BLaER1 (cell line): ENCODE measurements around the gene CRY2.

Experiments used
- H3K27ac ChIP-seq: shearing (Covaris generic); formaldehyde crosslinking; 2 replicates; pipeline ENCODE4 v1.8.1; 2022
- H3K27me3 ChIP-seq: shearing (Covaris generic); formaldehyde crosslinking; 2 replicates; pipeline ENCODE4 v1.8.1; 2022
- H3K36me3 ChIP-seq: shearing (Covaris generic); formaldehyde crosslinking; 2 replicates; pipeline ENCODE4 v1.8.1; 2022
- H3K4me1 ChIP-seq: shearing (Covaris generic); formaldehyde crosslinking; 2 replicates; pipeline ENCODE4 v1.8.1; 2022
- H3K4me2 ChIP-seq: shearing (Covaris generic); formaldehyde crosslinking; 2 replicates; pipeline ENCODE4 v1.8.1; 2022
- H3K4me3 ChIP-seq: shearing (Covaris generic); formaldehyde crosslinking; 2 replicates; pipeline ENCODE4 v1.8.1; 2022
- H3K9ac ChIP-seq: shearing (Covaris generic); formaldehyde crosslinking; 2 replicates; pipeline ENCODE4 v1.8.1; 2022
- H3K9me3 ChIP-seq: shearing (Covaris generic); formaldehyde crosslinking; 2 replicates; pipeline ENCODE4 v1.8.1; 2022
- H4K20me1 ChIP-seq: shearing (Covaris generic); formaldehyde crosslinking; 2 replicates; pipeline ENCODE4 v1.8.1; 2022
- Cebpa-rat ChIP-seq: shearing (Covaris generic); IDR thresholded peaks from 2 replicates; pipeline ENCODE4 v1.8.1; 2022

Gene CRY2

GRCh38 chr11:45932217-45932616 is 84.9 kb downstream of the CRY2 start:
- H3K4me2 ChIP-seq: peak overlapping the region; percentile 97
- 0 out of 2 replicates have a peak overlapping the region, but pooled peaks have one; percentile 6 for H3K4me3 ChIP-seq
- H3K36me3 ChIP-seq: peaks cover 43% of the 10 kb centered on the region
- peak overlapping the region; percentile 71; the same call in 1 of the 2 replicates for H3K9ac ChIP-seq
- TF ChIP-seq Cebpa-rat: no peak
- peaks cover 33% of the 10 kb centered on the region; the same call in 1 of the 2 replicates for H3K27me3 ChIP-seq
- H3K4me1 ChIP-seq: peaks cover 88% of the 10 kb centered on the region
- no peaks in the 10 kb centered on the region for H3K9me3 ChIP-seq
- H4K20me1 ChIP-seq: peaks cover 18% of the 10 kb centered on the region
- H3K27ac ChIP-seq: peak overlapping the region; percentile 90
